Measurements from ENCODE around the gene CDK3.

Gene CDK3

GRCh38 chr17:75994802-75995370 lies 5.8 kb upstream of the CDK3 start:
- no peak for DNase-seq

DNA sequence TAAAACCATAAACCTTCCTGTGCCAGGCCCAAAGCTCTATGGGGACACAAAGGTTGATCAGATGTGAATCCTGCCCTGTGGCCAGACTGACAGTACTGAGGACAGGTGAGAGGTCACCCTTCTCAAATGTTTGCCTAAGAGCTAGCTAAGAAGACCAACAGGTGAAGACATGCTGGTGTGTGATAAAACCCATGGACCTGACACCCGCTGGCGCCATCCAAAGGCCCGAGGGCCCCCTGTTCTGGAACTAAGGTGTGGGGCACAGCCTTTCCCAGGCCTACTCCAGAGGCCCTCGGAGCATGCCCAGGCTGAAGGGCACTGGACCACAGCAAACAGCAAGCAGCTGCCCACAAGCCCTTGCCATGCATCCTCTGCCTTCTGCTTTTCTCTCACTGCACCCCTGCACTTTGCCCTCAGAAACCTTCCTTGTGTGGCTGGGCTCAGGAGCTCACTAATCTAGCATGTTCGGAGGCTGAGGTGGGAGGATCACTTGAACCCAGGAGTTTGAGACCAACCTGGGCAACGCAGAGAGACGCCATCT lies 5.2 kb upstream of the CDK3 start:
- no peak for DNase-seq

DNA sequence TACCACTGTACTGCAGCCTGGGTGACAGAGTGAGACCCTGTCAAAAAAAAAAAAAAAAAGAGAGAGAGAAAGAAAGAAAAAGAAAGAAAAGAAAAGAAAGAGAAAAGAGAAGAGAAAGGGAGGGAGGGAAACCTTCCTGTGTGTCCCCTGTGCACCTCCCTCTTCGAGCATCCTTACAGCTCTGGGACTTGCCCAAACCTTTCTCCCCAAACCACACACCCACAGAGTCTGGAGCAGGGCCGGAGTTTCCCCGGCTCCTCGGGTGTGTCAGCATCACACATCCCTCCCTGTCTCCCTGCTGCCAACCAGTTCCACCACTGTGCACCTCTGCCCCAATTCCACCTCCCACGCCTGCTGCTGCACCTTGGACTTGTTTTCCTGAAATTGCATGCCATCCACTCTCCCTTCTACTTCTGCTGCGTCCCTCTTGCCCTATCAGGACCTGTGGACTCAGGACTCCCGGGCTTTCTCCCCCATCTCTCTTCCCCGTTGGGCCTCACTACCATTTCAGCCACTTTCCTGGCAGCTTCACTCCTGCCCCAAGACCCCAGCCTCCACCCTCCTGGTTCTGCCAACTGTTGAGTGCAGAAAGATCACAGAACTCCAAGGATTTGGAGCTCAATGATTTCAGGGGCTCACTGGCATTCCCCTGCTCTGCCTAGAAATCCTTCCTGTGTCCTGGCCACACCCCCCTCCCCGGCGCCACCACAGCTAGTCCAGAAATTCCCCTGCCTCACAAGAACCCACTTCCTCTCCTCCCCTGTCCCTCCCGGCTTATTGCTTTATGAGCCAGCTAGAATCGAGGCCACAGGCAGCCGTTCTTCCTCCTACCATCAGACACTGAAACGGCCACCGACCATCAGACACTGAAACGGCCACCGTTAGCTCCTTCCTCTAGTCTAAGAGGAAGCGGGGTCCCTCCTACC lies 3.7 kb upstream of the CDK3 start:
- no peak for DNase-seq

- DNase-seq = no peak
Observed at GRCh38 chr17:75998327-75998795, 2.3 kb upstream of the CDK3 start.

- peak; percentile 19 to 63 (median 44) for DNase-seq
Observed at GRCh38 chr17:76000016-76000754, 470 bp upstream of the CDK3 start.

DNA sequence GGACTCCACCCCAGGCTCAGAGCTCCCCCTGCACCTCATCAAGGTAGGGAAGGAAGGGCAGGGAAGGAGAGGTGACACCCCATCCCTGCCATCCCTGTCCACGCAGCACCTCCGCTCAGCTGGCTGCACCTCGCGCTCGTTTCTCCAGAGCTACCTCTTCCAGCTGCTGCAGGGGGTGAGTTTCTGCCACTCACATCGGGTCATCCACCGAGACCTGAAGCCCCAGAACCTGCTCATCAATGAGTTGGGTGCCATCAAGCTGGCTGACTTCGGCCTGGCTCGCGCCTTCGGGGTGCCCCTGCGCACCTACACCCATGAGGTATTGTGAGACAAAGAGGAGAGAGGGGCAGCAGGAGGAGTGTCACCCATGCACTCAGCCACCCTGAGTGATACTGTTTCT lies 1.4 kb downstream of the CDK3 start:
- no peak for DNase-seq

DNA sequence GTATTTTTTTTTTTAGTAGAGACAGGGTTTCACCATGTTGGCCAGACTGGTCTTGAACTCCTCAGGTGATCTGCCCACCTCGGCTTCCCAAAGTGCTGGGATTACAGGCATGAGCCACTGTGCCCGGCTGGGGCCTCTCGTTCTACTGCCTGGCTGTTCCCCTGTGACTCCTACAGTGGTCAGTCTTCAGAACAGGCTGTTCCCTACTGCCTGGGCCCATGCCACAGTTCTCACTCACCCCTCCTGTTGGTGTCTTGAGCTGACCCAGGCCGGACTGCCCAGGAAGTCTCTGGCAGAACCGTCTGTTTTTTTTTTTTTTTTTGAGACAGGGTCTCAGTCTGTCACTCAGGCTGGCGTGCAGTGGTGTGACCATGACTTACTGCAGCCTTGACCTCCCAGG lies 3.3 kb downstream of the CDK3 start:
- no peak for DNase-seq

- DNase-seq = no peak
Observed at GRCh38 chr17:76004750-76005262, 4.2 kb downstream of the CDK3 start.

GRCh38 chr17:76005263-76006149 lies 4.9 kb downstream of the CDK3 start:
- peak; percentile 54 to 80 (median 75) for DNase-seq

GRCh38 chr17:76007131-76007849 lies 6.6 kb downstream of the CDK3 start:
- no peak for DNase-seq

GRCh38 chr17:76007850-76008165 lies 7.2 kb downstream of the CDK3 start:
- no peak for DNase-seq

DNA sequence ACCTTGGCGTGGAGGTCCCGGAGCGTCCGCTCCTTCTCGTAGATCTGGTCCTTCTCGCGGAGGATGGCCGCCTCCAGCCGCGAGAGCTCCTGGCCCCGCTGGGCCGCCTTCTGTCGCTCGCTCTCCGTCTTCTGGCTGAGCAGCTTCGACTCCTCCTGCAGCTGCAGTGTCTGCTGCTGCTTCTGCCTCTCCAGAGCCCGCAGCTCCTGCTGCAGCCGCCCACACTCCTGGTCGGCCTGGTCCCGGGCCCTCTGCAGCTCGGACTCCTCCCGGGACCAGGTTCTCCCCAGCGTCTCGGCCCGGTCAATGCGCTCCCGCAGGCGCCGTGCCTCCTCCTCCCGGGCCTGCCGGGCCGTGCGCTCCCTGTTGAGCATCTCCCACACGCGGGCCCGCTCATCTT lies 7.6 kb downstream of the CDK3 start:
- no peak for DNase-seq

- DNase-seq = no peak
Observed at GRCh38 chr17:76008630-76009425, 8.2 kb downstream of the CDK3 start.

- DNase-seq = no peak
Observed at GRCh38 chr17:76009447-76009846, 8.8 kb downstream of the CDK3 start.

DNA sequence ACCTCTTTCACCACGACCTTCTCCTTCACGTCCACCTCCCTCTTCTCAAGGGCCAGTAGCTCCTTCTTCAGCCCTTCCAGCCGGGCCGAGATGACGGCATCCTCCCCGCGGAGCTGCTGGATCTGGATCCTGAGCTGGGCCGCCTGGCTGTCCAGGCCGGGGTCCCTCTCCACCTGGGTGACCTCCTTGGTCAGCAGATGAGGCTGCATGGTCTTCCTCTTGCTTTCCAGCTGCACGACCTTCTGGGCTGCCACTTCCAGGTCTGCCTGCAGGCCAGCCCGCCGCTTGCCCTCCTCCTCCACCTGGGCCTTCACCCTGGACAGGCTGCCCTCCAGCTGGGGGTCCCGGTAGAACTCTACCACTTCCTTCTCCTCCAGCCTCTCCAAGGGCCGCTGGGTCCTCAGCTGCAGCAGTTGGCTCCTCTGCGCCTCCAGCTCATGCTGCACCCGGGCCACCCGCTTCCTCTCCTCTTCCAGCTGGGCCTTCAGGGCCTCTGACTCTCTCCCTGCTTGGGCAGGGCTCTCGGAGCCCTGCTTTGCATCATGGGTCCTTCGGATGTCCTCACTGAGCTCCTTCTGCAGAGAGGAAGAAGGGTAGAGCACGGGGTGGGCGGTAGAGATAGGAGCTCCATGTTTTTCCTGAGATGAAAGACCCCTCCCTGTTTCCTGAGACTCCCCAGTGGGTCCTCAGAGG lies 9.5 kb downstream of the CDK3 start:
- DNase-seq = no peak

DNA sequence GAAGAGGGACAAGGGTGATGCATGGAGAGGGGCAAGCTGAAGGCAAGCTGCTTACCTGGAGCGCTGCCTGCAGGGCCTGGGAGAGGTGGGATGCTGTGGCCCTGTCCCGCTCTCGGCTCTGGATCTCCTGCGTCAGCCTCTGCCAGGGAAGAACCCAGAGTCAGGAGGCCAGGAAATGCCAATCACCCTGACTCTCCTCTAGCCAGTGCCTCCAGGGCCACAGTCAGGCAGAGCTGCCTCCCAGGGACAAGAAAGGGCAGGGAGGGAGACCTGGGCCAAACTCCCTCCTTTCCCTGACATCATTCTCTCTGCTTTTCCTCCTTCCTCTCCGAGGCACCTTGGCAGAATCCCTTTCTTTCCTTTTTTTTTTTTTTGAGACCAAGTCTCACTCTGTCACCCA lies 11.3 kb downstream of the CDK3 start:
- no peak for DNase-seq

GRCh38 chr17:76013377-76013932 lies 12.8 kb downstream of the CDK3 start:
- DNase-seq = no peak

DNA sequence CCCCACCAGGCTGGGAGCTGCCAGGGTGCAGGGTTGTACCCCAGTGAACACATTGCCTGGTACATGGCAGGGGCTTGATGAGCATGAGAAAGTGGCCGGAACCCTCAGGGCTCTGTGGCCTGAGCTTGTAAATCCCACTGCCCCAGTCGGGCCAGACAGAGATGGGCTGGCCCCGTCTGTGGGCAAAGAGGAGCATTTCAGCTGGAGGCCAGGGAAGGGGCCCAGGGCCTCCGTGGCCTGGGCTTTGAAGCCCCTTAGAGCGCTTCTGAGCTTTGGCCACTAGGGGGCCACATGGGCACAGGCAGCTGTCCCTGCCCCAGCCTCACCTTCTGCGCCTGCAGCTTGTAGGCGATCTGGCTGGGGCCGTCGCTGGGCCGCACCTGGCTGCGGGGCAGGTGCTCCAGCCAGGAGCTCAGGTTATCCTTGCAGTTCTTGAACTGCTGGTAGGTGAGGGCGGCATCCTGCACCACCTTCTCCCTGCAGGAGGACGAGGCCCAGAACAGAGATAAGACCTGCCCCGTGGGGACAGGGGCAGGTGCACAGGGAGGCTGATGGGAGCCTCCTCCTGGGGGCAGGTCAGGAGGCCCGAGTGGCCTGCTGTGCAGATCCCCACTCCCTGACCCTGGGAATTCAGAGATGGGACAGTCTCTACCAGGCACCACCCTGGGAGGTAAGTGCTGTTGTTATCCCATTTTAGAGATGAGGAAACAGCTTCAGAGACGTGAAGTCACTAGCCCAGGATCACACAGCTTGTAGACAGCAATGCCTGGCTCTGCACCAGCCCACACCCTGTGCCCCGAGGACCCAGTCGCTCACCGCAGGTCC lies 13.7 kb downstream of the CDK3 start:
- DNase-seq = peak; percentile 34 to 73 (median 51)

DNA sequence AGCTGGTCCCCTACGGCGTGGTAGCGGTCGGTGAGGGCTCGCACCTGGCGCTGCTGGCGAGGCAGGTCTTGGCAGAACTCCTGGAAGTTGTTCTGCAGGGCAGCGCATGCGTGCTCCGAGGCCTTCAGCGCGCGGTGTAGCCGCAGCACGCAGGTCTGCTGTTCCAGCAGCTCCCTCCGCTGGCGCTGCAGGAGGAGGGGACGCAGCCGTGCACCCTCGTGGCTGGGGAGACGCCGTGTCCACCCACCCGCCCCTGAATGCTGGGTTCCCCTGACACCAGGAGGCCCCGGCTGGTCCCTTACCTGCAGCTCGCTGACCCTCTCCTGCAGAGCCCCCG lies 14.2 kb downstream of the CDK3 start:
- DNase-seq = no peak
